K562 (cell line): ENCODE results near the gene DAB1. TPM values are rescaled to one million over a fixed set of nuclear protein-coding genes. Genes with fewer than 3 reads are reported as not detected.

Source experiments
- ATAC-seq: fragments of 200-7000 bp; cut with Tn5 transposase; 3 replicates; pipeline ENCODE4 v1.9.1; 2020; ENCODE audit warnings: moderate library complexity
- BruUV-seq: library from RNA; stranded (reverse); fragments of 400-500 nt; replicated peaks from 2 replicates; lab custom pipeline; 2021; lab: Mats Ljungman, UMichigan
- CTCF ChIA-PET: fragments of 300-600 bp; formaldehyde crosslinking; extraction: SDS; loops from one replicate; lab custom pipeline; 2021; ENCODE audit warnings: low intra/inter-chr PET ratio; lab: Yijun Ruan, JAX
- POLR2A ChIA-PET: fragments of 300-600, 350-650 bp; sonication (Branson Sonifier 250); formaldehyde crosslinking; extraction: SDS; loops from one replicate; lab custom pipeline; 2021; ENCODE audit warnings: antibody characterized with exemption, inconsistent platforms; lab: Yijun Ruan, JAX
- DNase-seq, 4 experiments: peaks; one replicate each; pipeline versions ENCODE4 v3.0.0 to v3.0.0-alpha.2; 2011 to 2018; ENCODE audit warnings: low spot score in 3 of 4, mixed read lengths in 3 of 4; ENCODE audit errors: extremely low read depth in 1 of 4
- FAIRE-seq: peaks from 2 replicates; lab custom pipeline; 2011; peaks lifted over from hg19 to GRCh38; lab: Jason Lieb, UNC
- H2AFZ ChIP-seq: 2 replicates; pipeline ENCODE4 v1.6.0; 2011; ENCODE audit warnings: low read depth, low read length, control low read depth, inconsistent platforms
- H3K27ac ChIP-seq: fragments of 200-600 bp; 3 replicates; pipeline ENCODE4 v1.8.0; 2011; ENCODE audit warnings: low read depth, mild to moderate bottlenecking, control low read depth, inconsistent platforms, low read length, moderate library complexity, mixed read lengths; ENCODE audit errors: extremely low read depth
- H3K27me3 ChIP-seq, 2 experiments: fragments of 300-600 bp in 1 of 2; 2 replicates in 1 of 2; 3 replicates in 1 of 2; pipeline versions ENCODE4 v1.6.0 to v1.8.0; 2011; ENCODE audit warnings: inconsistent platforms in 2 of 2, low read length in 2 of 2, mild to moderate bottlenecking in 1 of 2, mixed read lengths in 1 of 2, moderate library complexity in 1 of 2; ENCODE audit not compliant: control insufficient read depth in 2 of 2, insufficient read depth in 2 of 2
- H3K36me3 ChIP-seq: fragments of 300-600 bp; 3 replicates; pipeline ENCODE4 v1.8.0; 2011; ENCODE audit warnings: mild to moderate bottlenecking, low read length, inconsistent platforms; ENCODE audit not compliant: control insufficient read depth, insufficient read depth
- H3K4me1 ChIP-seq, 2 experiments: fragments of 200-600 bp in 1 of 2; replicated peaks in 1 of 2; 2 replicates in 1 of 2; 3 replicates in 1 of 2; pipeline versions ENCODE4 v1.5.1 to v1.8.0; 2011; ENCODE audit warnings: inconsistent platforms in 2 of 2, low read length in 2 of 2, mild to moderate bottlenecking in 1 of 2, mixed read lengths in 1 of 2, moderate library complexity in 1 of 2; ENCODE audit not compliant: control insufficient read depth in 2 of 2, insufficient read depth in 2 of 2
- H3K4me2 ChIP-seq: 2 replicates; pipeline ENCODE4 v1.6.1; 2011; ENCODE audit warnings: low read length, control low read depth, inconsistent platforms, mixed read lengths; ENCODE audit not compliant: insufficient read depth
- H3K4me3 ChIP-seq: fragments of 200-600 bp; sonication (generic), shearing (Covaris generic); 2 replicates; pipeline ENCODE4 v1.5.1; 2016; ENCODE audit warnings: control low read depth, inconsistent platforms
- H3K79me2 ChIP-seq: fragments of 200-600 bp; 3 replicates; pipeline ENCODE4 v1.8.0; 2011; ENCODE audit warnings: low read length, inconsistent platforms; ENCODE audit not compliant: control insufficient read depth, insufficient read depth
- H3K9ac ChIP-seq, 2 experiments: 2 replicates each; pipeline versions ENCODE4 v1.6.0 to v1.6.1; 2011; ENCODE audit warnings: low read depth in 2 of 2, low read length in 2 of 2, control low read depth in 1 of 2, inconsistent platforms in 1 of 2, mild to moderate bottlenecking in 1 of 2, mixed read lengths in 1 of 2; ENCODE audit not compliant: insufficient read depth in 1 of 2
- H3K9me1 ChIP-seq: one replicate; pipeline ENCODE4 v1.6.0; 2011; ENCODE audit warnings: inconsistent platforms, mild to moderate bottlenecking, low read length, moderate library complexity; ENCODE audit not compliant: control insufficient read depth, insufficient read depth
- H3K9me3 ChIP-seq: replicated peaks from 2 replicates; pipeline ENCODE4 v1.5.1; 2011; ENCODE audit warnings: low read depth, low read length, inconsistent platforms; ENCODE audit not compliant: control insufficient read depth, insufficient read depth
- H4K20me1 ChIP-seq: replicated peaks from 2 replicates; pipeline ENCODE4 v1.6.1; 2011; ENCODE audit warnings: low read length, inconsistent platforms, mixed read lengths; ENCODE audit not compliant: control insufficient read depth, insufficient read depth
- ESRRA ChIP-seq: fragments of 450-650 bp; IDR thresholded peaks from 2 replicates; pipeline ENCODE4 v1.6.1; 2014; ENCODE audit warnings: low read depth, mild to moderate bottlenecking, moderate library complexity, borderline replicate concordance
- PTBP1 ChIP-seq: fragments of 200-400 bp; formaldehyde crosslinking; IDR thresholded peaks from 2 replicates; pipeline ENCODE4 v1.6.1; 2017; ENCODE audit warnings: low read depth, low read length
- ZNF239 ChIP-seq: fragments of 250-450 bp; sonication (Bioruptor Pico); IDR thresholded peaks from 2 replicates; pipeline ENCODE4 v1.4.0; 2020; ENCODE audit warnings: mild to moderate bottlenecking
- WGBS: fragments of 100-300 bp; shearing (Covaris generic); methylation state at CpG from one replicate; pipeline ENCODE4 v1.1.6; 2016; ENCODE audit warnings: low coverage, mixed read lengths; ENCODE audit not compliant: insufficient coverage; ENCODE audit errors: missing lambda C conversion rate; 5-methylcytosine and 5-hydroxymethylcytosine counted together
- in situ Hi-C: fragments of 300-500 bp; cut with MboI; formaldehyde crosslinking; loops from 4 replicates; pipeline ENCODE4 v1.15.0; 2018; ENCODE audit warnings: inconsistent platforms, mixed read lengths
- intact Hi-C: fragments of 100-400 bp; cut with micrococcal nuclease; formaldehyde crosslinking; loops from 2 replicates; pipeline ENCODE4 v1.14.2; 2022
- polyA plus RNA-seq, 8 experiments: library from polyadenylated mRNA; depleted of rRNA in 4 of 8; stranded (reverse) in 5 of 8; unstranded in 3 of 8; fragments of >200 nt; fragmentation: Nextera tagmentation in 2 of 8; fragmentation: Illumina TruSeq in 1 of 8; extraction: Ambion mirVana in 2 of 8; extraction: Trizol in 1 of 8; gene quantifications; 2 replicates each; pipeline versions ENCODE4 v1.2.1 to v1.2.3, GENCODE V29; 2011 to 2014; ENCODE audit warnings: inconsistent platforms in 1 of 8, missing spikeins in 1 of 8
- total RNA-seq, 7 experiments: library from RNA; depleted of rRNA in 6 of 7; stranded (reverse); fragments of >200 nt in 6 of 7; fragmentation: Illumina TruSeq in 2 of 7; extraction: Trizol in 2 of 7; gene quantifications; 2 replicates each; pipeline versions ENCODE4 v1.2.1 to v1.2.3, GENCODE V29; 2011 to 2021; ENCODE audit warnings: low replicate concordance in 1 of 7
- TF ChIP-seq, protein P1 (sequence below): fragments of 450-650 bp; formaldehyde crosslinking; IDR thresholded peaks from 2 replicates; pipeline ENCODE4 v1.4.0; 2020; ENCODE audit warnings: mild to moderate bottlenecking, moderate library complexity
- TF ChIP-seq, protein P2 (sequence below): fragments of 200-800 bp; sonication (Bioruptor generic); IDR thresholded peaks from 2 replicates; pipeline ENCODE4 v1.6.1; 2016; ENCODE audit warnings: missing genetic modification characterization, missing compliant biosample characterization

Gene DAB1
- total and polyA plus RNA-seq, 9 of the 15 experiments (the other 6 are each of a cell fraction or from before 2014, with no cell fraction given) = not detected

DNA sequence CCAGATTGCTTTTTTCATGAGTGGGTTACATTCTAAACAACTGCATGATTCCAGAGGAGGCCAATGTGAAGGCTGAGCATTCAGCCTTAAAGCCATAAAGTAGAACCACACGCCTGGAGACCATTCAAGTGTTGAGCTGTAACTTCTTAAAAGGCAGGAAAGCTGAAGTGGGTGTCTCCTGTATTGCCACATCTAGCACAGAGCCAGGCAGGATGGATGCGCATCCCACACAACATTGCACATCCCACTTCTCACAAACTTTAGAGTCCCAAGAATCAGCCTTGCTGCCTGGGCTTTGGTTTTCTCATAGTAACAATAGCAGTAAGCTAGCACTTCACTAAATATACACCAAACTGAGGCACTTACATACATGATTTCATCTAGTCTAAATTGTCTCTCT is 151.7 kb downstream of the DAB1 start:
- intact Hi-C loops (no loop called here), in situ Hi-C loops (no loop called here)
- ATAC-seq = no peak
- DNase-seq = no peak
- Histone ChIP-seq H3K79me2 (no peaks in the 10 kb centered on the region), H3K27me3 (peaks cover 4 to 22% of the 10 kb centered on the region in 2 experiments; a peak in 3 of 5 replicates), H3K4me2 (no peak overlapping the region), H3K4me1 (no peaks in the 10 kb centered on the region), H3K27ac (no peak overlapping the region), H3K36me3 (no peaks in the 10 kb centered on the region), H3K9me1 (no peaks in the 10 kb centered on the region), H3K9me3 (no peaks in the 10 kb centered on the region), H4K20me1 (no peaks in the 10 kb centered on the region), H3K4me3 (no peak overlapping the region), H2AFZ (no peak overlapping the region), H3K9ac (no peak overlapping the region)
- CTCF ChIA-PET = no interaction called here
- TF ChIP-seq, protein P1, sequence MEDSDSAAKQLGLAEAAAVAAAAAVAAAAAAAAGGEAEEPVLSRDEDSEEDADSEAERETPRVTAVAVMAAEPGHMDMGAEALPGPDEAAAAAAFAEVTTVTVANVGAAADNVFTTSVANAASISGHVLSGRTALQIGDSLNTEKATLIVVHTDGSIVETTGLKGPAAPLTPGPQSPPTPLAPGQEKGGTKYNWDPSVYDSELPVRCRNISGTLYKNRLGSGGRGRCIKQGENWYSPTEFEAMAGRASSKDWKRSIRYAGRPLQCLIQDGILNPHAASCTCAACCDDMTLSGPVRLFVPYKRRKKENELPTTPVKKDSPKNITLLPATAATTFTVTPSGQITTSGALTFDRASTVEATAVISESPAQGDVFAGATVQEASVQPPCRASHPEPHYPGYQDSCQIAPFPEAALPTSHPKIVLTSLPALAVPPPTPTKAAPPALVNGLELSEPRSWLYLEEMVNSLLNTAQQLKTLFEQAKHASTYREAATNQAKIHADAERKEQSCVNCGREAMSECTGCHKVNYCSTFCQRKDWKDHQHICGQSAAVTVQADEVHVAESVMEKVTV (CRISPR knock-in tag) = no peak
- POLR2A ChIA-PET = no interaction called here
- BruUV-seq = no TSS peak
- FAIRE-seq = no peak
- 0% methylated on average over 2 of the region's 2 CpGs for WGBS

DNA sequence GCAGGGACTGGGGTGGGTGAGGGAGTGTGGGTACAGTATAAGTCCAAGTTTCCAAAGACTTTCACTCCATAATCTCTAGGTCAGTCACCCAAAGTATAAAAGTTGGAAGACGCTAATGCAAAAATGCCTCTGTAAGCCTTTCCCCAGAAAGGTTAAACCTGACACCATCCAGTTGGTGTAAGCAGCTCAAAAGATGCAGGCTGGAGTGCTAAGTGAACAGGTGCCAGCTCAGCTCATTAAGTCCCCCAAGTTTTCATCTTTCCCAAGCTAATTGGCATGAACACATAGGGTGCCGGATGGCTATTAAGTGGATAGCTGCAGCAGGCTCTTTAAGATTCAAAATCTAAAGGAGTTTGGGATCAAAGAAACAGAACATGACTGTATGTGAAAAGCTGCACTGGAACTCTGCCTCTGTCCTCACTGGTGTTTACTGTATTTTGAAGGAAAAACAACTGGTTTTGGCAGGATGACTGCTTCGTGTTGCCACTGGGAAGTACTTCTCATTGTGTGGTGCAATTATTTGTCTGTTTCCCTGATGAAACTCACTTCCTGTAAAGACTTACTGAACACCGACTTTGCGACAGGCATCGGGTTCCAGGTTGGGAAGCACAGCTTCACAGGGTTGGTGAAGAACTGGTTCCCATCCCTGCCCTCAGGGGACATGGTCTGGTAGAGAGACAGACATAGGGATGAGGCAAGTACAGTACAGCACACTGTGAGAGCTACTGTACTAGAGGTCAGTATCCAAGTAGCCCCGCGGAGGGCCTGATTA is 152.7 kb downstream of the DAB1 start:
- WGBS = 3% methylated on average over 8 of the region's 8 CpGs
- peaks cover 4 to 25% of the 10 kb centered on the region in 2 experiments; a peak in 3 of 5 replicates for H3K27me3 ChIP-seq
- no peaks in the 10 kb centered on the region for H3K4me1 ChIP-seq
- no peak overlapping the region for H3K4me2 ChIP-seq
- in situ Hi-C loops (no loop called here), intact Hi-C loops (no loop called here)
- H3K79me2 ChIP-seq = no peaks in the 10 kb centered on the region
- no peaks in the 10 kb centered on the region for H3K9me1 ChIP-seq
- H3K27ac ChIP-seq = no peak overlapping the region
- no peak overlapping the region for H3K4me3 ChIP-seq
- H3K9me3 ChIP-seq = no peaks in the 10 kb centered on the region
- no peaks in the 10 kb centered on the region for H3K36me3 ChIP-seq
- BruUV-seq = no TSS peak
- FAIRE-seq (no peak), DNase-seq (no peak), ATAC-seq (no peak)
- no peaks in the 10 kb centered on the region for H4K20me1 ChIP-seq
- H3K9ac ChIP-seq = no peak overlapping the region
- ChIA-PET POLR2A (interaction anchor here (0.5 to 1.8 kb wide), 2 partner anchors 11 to 62 kb away, joined by 3 to 4 read pairs; no protein-coding TSS in a partner anchor), CTCF (no interaction called here)
- H2AFZ ChIP-seq = no peak overlapping the region
- TF ChIP-seq ESRRA (no peak), ZNF239 (CRISPR knock-in tag) (no peak), PTBP1 (no peak)
- TF ChIP-seq, protein P2, sequence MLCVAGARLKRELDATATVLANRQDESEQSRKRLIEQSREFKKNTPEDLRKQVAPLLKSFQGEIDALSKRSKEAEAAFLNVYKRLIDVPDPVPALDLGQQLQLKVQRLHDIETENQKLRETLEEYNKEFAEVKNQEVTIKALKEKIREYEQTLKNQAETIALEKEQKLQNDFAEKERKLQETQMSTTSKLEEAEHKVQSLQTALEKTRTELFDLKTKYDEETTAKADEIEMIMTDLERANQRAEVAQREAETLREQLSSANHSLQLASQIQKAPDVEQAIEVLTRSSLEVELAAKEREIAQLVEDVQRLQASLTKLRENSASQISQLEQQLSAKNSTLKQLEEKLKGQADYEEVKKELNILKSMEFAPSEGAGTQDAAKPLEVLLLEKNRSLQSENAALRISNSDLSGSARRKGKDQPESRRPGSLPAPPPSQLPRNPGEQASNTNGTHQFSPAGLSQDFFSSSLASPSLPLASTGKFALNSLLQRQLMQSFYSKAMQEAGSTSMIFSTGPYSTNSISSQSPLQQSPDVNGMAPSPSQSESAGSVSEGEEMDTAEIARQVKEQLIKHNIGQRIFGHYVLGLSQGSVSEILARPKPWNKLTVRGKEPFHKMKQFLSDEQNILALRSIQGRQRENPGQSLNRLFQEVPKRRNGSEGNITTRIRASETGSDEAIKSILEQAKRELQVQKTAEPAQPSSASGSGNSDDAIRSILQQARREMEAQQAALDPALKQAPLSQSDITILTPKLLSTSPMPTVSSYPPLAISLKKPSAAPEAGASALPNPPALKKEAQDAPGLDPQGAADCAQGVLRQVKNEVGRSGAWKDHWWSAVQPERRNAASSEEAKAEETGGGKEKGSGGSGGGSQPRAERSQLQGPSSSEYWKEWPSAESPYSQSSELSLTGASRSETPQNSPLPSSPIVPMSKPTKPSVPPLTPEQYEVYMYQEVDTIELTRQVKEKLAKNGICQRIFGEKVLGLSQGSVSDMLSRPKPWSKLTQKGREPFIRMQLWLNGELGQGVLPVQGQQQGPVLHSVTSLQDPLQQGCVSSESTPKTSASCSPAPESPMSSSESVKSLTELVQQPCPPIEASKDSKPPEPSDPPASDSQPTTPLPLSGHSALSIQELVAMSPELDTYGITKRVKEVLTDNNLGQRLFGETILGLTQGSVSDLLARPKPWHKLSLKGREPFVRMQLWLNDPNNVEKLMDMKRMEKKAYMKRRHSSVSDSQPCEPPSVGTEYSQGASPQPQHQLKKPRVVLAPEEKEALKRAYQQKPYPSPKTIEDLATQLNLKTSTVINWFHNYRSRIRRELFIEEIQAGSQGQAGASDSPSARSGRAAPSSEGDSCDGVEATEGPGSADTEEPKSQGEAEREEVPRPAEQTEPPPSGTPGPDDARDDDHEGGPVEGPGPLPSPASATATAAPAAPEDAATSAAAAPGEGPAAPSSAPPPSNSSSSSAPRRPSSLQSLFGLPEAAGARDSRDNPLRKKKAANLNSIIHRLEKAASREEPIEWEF (CRISPR knock-in tag) = no peak
